ENCODE results near the gene CPLANE2.

DNA sequence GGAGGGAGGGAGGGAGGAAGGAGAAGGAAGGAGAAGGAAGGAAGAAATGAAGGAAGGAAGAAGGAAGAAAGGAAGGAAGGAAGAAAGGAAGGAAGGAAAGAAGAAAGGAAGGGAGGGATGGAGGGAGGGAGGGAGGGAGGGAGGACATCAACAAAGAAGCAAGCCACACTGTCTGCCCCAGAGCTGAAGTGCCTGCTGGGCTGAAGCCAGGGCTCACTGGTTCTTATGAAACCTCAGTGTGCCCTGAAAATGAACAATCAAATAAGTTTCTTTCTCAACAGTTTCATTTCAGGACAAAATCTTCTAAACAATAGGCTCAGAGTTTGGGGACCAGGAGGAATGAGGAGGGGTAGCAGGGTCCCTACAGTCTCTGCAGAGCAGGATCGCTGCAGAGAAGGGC, 45.7 kb downstream of the CPLANE2 start:
- TF ChIP-seq, protein P1, sequence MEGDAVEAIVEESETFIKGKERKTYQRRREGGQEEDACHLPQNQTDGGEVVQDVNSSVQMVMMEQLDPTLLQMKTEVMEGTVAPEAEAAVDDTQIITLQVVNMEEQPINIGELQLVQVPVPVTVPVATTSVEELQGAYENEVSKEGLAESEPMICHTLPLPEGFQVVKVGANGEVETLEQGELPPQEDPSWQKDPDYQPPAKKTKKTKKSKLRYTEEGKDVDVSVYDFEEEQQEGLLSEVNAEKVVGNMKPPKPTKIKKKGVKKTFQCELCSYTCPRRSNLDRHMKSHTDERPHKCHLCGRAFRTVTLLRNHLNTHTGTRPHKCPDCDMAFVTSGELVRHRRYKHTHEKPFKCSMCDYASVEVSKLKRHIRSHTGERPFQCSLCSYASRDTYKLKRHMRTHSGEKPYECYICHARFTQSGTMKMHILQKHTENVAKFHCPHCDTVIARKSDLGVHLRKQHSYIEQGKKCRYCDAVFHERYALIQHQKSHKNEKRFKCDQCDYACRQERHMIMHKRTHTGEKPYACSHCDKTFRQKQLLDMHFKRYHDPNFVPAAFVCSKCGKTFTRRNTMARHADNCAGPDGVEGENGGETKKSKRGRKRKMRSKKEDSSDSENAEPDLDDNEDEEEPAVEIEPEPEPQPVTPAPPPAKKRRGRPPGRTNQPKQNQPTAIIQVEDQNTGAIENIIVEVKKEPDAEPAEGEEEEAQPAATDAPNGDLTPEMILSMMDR (IDR thresholded peaks at IDR 0.05) = no peak
- TF ChIP-seq POLR2A (IDR thresholded peaks at IDR 0.05) (no peak), POLR2AphosphoS5 (IDR thresholded peaks at IDR 0.05) (no peak), EP300 (IDR thresholded peaks at IDR 0.05) (no peak)

All from gastroesophageal sphincter (tissue), 3 donors.